NB4 (cell line): ENCODE data around the gene DPH2.

ENCODE experiments used
- DNase-seq: peaks from one replicate; pipeline ENCODE4 v3.0.0; 2010; ENCODE audit warnings: low read depth
- H3K4me3 ChIP-seq: one replicate; pipeline ENCODE4 v1.5.1; 2011; ENCODE audit warnings: mild to moderate bottlenecking, low read depth, low read length, moderate library complexity
- MAX ChIP-seq: IDR thresholded peaks from 2 replicates; pipeline ENCODE4 v1.6.1; 2011; ENCODE audit warnings: low read depth, low read length
- MYC ChIP-seq: IDR thresholded peaks from 2 replicates; pipeline ENCODE4 v1.6.1; 2011; ENCODE audit warnings: low read depth, low read length
- POLR2A ChIP-seq: IDR thresholded peaks from 2 replicates; pipeline ENCODE4 v1.6.1; 2011; ENCODE audit warnings: mild to moderate bottlenecking; ENCODE audit not compliant: insufficient read length; ENCODE audit errors: extremely low read depth
- TF ChIP-seq, protein P1 (sequence below): IDR thresholded peaks from one replicate; pipeline ENCODE4 v1.5.1; 2012; ENCODE audit warnings: low read depth, low read length

The DPH2 gene

GRCh38 chr1:43938892-43939587, 30.8 kb upstream of the DPH2 start:
- DNase-seq: no peak
- no peak for TF ChIP-seq POLR2A
- TF ChIP-seq, protein P1, sequence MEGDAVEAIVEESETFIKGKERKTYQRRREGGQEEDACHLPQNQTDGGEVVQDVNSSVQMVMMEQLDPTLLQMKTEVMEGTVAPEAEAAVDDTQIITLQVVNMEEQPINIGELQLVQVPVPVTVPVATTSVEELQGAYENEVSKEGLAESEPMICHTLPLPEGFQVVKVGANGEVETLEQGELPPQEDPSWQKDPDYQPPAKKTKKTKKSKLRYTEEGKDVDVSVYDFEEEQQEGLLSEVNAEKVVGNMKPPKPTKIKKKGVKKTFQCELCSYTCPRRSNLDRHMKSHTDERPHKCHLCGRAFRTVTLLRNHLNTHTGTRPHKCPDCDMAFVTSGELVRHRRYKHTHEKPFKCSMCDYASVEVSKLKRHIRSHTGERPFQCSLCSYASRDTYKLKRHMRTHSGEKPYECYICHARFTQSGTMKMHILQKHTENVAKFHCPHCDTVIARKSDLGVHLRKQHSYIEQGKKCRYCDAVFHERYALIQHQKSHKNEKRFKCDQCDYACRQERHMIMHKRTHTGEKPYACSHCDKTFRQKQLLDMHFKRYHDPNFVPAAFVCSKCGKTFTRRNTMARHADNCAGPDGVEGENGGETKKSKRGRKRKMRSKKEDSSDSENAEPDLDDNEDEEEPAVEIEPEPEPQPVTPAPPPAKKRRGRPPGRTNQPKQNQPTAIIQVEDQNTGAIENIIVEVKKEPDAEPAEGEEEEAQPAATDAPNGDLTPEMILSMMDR: no peak
- no peak for TF ChIP-seq MYC
- TF ChIP-seq MAX: no peak
- no peak overlapping the region for H3K4me3 ChIP-seq

DNA sequence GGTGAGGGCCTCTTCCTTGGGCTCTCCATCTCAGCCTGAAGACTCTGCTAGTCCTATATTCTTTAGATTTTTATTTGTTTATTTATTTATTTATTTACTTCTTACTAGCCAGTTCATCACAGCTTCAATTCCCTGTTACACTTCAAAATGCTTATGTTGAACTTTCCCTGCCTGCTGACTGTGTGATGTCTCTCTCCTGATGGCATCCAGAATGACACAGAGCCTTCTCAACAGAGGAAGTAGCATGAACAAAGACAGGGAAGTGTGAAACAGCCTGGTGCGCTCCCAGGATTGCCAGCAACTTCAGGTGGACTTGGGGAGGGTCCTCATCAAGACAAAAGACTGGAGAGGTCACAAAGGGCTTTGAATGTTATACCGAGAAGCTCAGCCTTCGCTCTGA, 27.4 kb upstream of the DPH2 start:
- DNase-seq: no peak
- H3K4me3 ChIP-seq: no peak overlapping the region
- TF ChIP-seq MAX (no peak), POLR2A (no peak), MYC (no peak)
- TF ChIP-seq, protein P1: no peak

DNA sequence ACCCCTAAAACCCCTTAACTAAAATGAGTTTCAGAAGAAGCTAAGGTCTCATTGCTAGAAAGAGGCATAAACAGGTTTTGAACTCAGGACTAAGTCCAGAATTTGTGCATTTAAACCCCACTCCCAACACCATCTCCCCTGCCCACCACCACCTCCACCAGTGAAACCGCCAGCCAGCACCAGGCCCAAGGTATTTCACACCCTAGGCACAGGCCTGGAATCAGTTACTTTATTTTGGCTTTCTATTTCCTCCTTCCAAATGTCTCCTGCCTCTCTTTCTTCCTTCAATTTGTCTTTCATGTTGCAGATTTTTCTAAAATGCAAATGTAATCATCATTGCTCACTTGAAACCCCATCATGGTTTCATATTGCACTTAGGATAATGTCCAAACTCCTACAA, 24.9 kb upstream of the DPH2 start:
- H3K4me3 ChIP-seq: no peak overlapping the region
- TF ChIP-seq POLR2A: no peak
- TF ChIP-seq, protein P1: no peak
- TF ChIP-seq MYC: no peak
- no peak for TF ChIP-seq MAX
- no peak for DNase-seq

- peak overlapping the region; percentile 84 for H3K4me3 ChIP-seq
- no peak for DNase-seq
- no peak for TF ChIP-seq POLR2A
Measured at GRCh38 chr1:43945674-43946235, 24.1 kb upstream of the DPH2 start.

DNA sequence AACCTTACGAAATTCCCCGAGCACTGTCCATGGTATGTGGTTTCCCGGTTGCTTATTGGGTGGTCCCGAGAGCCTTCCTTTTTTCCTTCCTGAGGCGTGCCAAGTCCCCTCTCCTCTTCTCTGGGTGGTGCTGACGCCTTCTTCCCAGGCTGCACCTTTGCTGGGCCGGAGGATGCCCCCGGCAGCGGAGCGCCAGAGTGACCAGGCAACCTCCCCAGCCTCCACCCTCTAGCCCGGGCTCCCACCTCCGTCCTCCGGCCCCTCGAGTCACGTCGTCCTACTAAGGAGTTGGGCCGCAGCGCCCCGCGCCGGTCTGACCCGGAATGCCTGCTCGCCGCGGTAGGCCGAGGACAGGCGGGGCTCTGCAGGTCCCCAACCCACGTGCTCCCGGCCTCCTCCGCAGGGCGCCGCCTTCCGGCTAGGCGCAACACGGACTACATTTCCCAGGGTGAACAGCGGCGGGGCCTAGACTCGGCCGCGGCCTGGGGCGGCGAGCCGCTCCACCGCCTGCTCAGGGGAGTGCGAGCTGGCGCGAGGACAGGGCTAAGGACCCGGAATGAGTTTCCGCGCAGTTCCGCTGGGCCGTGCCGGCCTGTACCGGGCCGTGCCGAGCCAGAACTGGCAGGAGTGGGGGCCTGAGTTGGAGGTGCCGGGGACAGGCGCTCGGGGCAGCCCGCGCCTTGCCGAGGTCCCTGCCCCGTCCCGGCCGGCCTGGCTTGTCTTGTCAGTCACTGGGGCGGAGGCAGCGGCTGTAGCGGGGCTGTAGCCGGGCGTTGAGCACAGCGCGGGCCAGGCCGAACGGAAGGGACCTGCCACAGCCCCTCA, 23.4 kb upstream of the DPH2 start, which contains the start of gene IPO13:
IPO13 (plus strand) TSS at position 715 of the 825 bp plus-strand sequence. CDS start 651 bp downstream, outside the sequence.
- TF ChIP-seq MAX (peak; percentile 99), MYC (peak; percentile 98), POLR2A (peak; percentile 66)
- TF ChIP-seq, protein P1: peak; percentile 62
- peak within 1 kb of the TSS; percentile 85 for H3K4me3 ChIP-seq
- DNase-seq: peak; percentile 98
